HL-60 (cell line): ENCODE measurements around the gene TMEM190.
"Not testable (repeated sequence)": the region's sequence is repeated elsewhere in the genome, so short reads cannot be mapped to it uniquely, and the experiment has no call there.

Source experiments
- DNase-seq, 2 experiments: peaks; one replicate each; pipeline ENCODE4 v3.0.0-alpha.2; 2010 to 2020; ENCODE audit warnings: low read depth in 1 of 2, low spot score in 1 of 2
- H3K27ac ChIP-seq: fragments of 250-450 bp; sonication (Bioruptor Pico); replicated peaks from 2 replicates; pipeline ENCODE4 v1.5.1; 2020; ENCODE audit warnings: mild to moderate bottlenecking, moderate library complexity
- H3K27me3 ChIP-seq: fragments of 250-450 bp; sonication (Bioruptor Pico); 2 replicates; pipeline ENCODE4 v1.5.1; 2021; ENCODE audit warnings: mild to moderate bottlenecking, moderate library complexity; ENCODE audit not compliant: insufficient read depth, poor library complexity, severe bottlenecking
- H3K4me3 ChIP-seq: replicated peaks from 2 replicates; pipeline ENCODE4 v1.5.1; 2011; ENCODE audit warnings: mild to moderate bottlenecking, control low read depth, low read length; ENCODE audit not compliant: insufficient read depth
- CTCF ChIP-seq: IDR thresholded peaks from one replicate; pipeline ENCODE4 v1.5.1; 2011; ENCODE audit warnings: low read length, control low read depth, inconsistent platforms; ENCODE audit not compliant: insufficient read depth
- GABPA ChIP-seq: IDR thresholded peaks from 2 replicates; pipeline ENCODE4 v1.6.1; 2012; ENCODE audit warnings: low read depth
- POLR2AphosphoS5 ChIP-seq: IDR thresholded peaks from 2 replicates; pipeline ENCODE4 v1.6.1; 2012; ENCODE audit warnings: low read depth
- REST ChIP-seq: IDR thresholded peaks from 2 replicates; pipeline ENCODE4 v1.6.1; 2012; ENCODE audit warnings: low read depth; ENCODE audit not compliant: insufficient replicate concordance
- SPI1 ChIP-seq: IDR thresholded peaks from 2 replicates; pipeline ENCODE4 v1.6.1; 2012; ENCODE audit warnings: low read depth, mild to moderate bottlenecking, borderline replicate concordance

TMEM190 gene

GRCh38 chr19:55419103-55419502 lies 42.5 kb downstream of the TMEM190 start:
- TF ChIP-seq REST (no peak), POLR2AphosphoS5 (no peak), GABPA (no peak), SPI1 (no peak), CTCF (no peak)
- no peaks in the 10 kb centered on the region for H3K27me3 ChIP-seq
- H3K4me3 ChIP-seq: no peak overlapping the region
- no peak overlapping the region for H3K27ac ChIP-seq
- no peak for DNase-seq

GRCh38 chr19:55419624-55420236 lies 43.1 kb downstream of the TMEM190 start:
- TF ChIP-seq SPI1 (no peak), GABPA (no peak), POLR2AphosphoS5 (no peak), REST (no peak), CTCF (no peak)

GRCh38 chr19:55421281-55421680 lies 44.7 kb downstream of the TMEM190 start:
- not testable (repeated sequence) for H3K27me3 ChIP-seq, H3K4me3 ChIP-seq, H3K27ac ChIP-seq
- DNase-seq: peak in 1 of 2 experiments; percentile 70

More at GRCh38 chr19:55419624-55420236, 43.1 kb downstream of the TMEM190 start:
- Histone ChIP-seq H3K27me3 (no peaks in the 10 kb centered on the region), H3K4me3 (no peak overlapping the region), H3K27ac (no peak overlapping the region)
- DNase-seq: no peak

- no peaks in the 10 kb centered on the region for H3K27me3 ChIP-seq
- H3K4me3 ChIP-seq: no peak overlapping the region
- TF ChIP-seq POLR2AphosphoS5 (no peak), REST (no peak), CTCF (no peak), SPI1 (no peak), GABPA (no peak)
- no peak overlapping the region for H3K27ac ChIP-seq
- no peak for DNase-seq
These were observed 46.8 kb downstream of the TMEM190 start for GRCh38 chr19:55423225-55424005.
